GM12878 (cell line): ENCODE measurements around the gene KCTD8. TPM values are rescaled to one million over a fixed set of nuclear protein-coding genes. Genes with fewer than 3 reads are reported as not detected.

Source experiments
- ATAC-seq: fragments of 200-7000 bp; cut with Tn5 transposase; 3 replicates; pipeline ENCODE4 v1.9.1; 2020; ENCODE audit warnings: mild to moderate bottlenecking, moderate library complexity
- BruUV-seq: library from RNA; stranded (reverse); fragments of 400-500 nt; replicated peaks from 2 replicates; lab custom pipeline; 2021; lab: Mats Ljungman, UMichigan
- CTCF ChIA-PET: fragments of 300-600 bp; sonication (Branson Sonifier 250); formaldehyde crosslinking; extraction: SDS; loops from one replicate; lab custom pipeline; 2021; ENCODE audit warnings: inconsistent platforms; lab: Yijun Ruan, JAX
- POLR2A ChIA-PET: fragments of 350-600 bp; formaldehyde crosslinking; extraction: SDS; loops from one replicate; lab custom pipeline; 2021; ENCODE audit warnings: inconsistent platforms; lab: Charles Lee
- RAD21 ChIA-PET: fragments of 300-600 bp; sonication (Branson Sonifier 250); formaldehyde crosslinking; loops from one replicate; lab custom pipeline; 2023; ENCODE audit warnings: antibody characterized with exemption; ENCODE audit not compliant: unreplicated experiment; lab: Charles Lee
- SMC1A ChIA-PET: fragments of 300-600 bp; sonication (Branson Sonifier 250); formaldehyde crosslinking; loops from one replicate; lab custom pipeline; 2023; ENCODE audit not compliant: unreplicated experiment, uncharacterized antibody; lab: Charles Lee
- DNase-seq: peaks from one replicate; pipeline ENCODE4 v3.0.0-alpha.2; 2011; ENCODE audit warnings: low read depth, low spot score
- FAIRE-seq: peaks from 3 replicates; lab custom pipeline; 2011; peaks lifted over from hg19 to GRCh38; lab: Jason Lieb, UNC
- H2AFZ ChIP-seq: 2 replicates; pipeline ENCODE4 v1.6.0; 2011; ENCODE audit warnings: low read depth, low read length, control low read depth; ENCODE audit not compliant: control insufficient read depth
- H3K27ac ChIP-seq: 2 replicates; pipeline ENCODE4 v1.5.1; 2011; ENCODE audit warnings: control low read depth; ENCODE audit not compliant: control insufficient read depth, insufficient read depth
- H3K27me3 ChIP-seq, 2 experiments: replicated peaks in 1 of 2; 2 replicates each; pipeline versions ENCODE4 v1.6.0 to v1.6.1; 2011; ENCODE audit warnings: low read length in 1 of 2; ENCODE audit not compliant: control insufficient read depth in 2 of 2, insufficient read depth in 2 of 2
- H3K36me3 ChIP-seq, 2 experiments: 2 replicates each; pipeline ENCODE4 v1.5.1; 2011; ENCODE audit warnings: low read length in 1 of 2; ENCODE audit not compliant: control insufficient read depth in 2 of 2, insufficient read depth in 2 of 2
- H3K4me1 ChIP-seq: 2 replicates; pipeline ENCODE4 v1.6.1; 2011; ENCODE audit warnings: mild to moderate bottlenecking, low read length, moderate library complexity, mixed read lengths; ENCODE audit not compliant: control insufficient read depth, insufficient read depth
- H3K4me2 ChIP-seq: 2 replicates; pipeline ENCODE4 v1.6.0; 2011; ENCODE audit warnings: control low read depth; ENCODE audit not compliant: control insufficient read depth, insufficient read depth
- H3K4me3 ChIP-seq: fragments of 200-600 bp; sonication (generic); 2 replicates; pipeline ENCODE4 v1.5.1; 2016
- H3K79me2 ChIP-seq: 2 replicates; pipeline ENCODE4 v1.6.0; 2011; ENCODE audit warnings: low read length; ENCODE audit not compliant: control insufficient read depth, insufficient read depth
- H3K9ac ChIP-seq: 2 replicates; pipeline ENCODE4 v1.8.0; 2011; ENCODE audit warnings: low read length, control low read depth, mixed read lengths; ENCODE audit not compliant: control insufficient read depth, insufficient read depth
- H3K9me3 ChIP-seq: replicated peaks from 3 replicates; pipeline ENCODE4 v1.5.1; 2011; ENCODE audit warnings: mild to moderate bottlenecking, low read length; ENCODE audit not compliant: control insufficient read depth, insufficient read depth
- H4K20me1 ChIP-seq: 2 replicates; pipeline ENCODE4 v1.6.0; 2011; ENCODE audit not compliant: control insufficient read depth, insufficient read depth
- EP300 ChIP-seq, 2 experiments: fragments of 150-350 bp in 1 of 2; IDR thresholded peaks; 2 replicates each; pipeline ENCODE4 v1.6.1; 2011 to 2012; ENCODE audit warnings: low read depth in 2 of 2, low read length in 2 of 2, borderline replicate concordance in 1 of 2, improper control_type of control experiment in 1 of 2, inconsistent platforms in 1 of 2; ENCODE audit not compliant: control insufficient read depth in 1 of 2
- NKRF ChIP-seq: fragments of 450-650 bp; conservative IDR thresholded peaks from 2 replicates; pipeline ENCODE4 v1.6.1; 2017; ENCODE audit warnings: mild to moderate bottlenecking, moderate library complexity
- PAX5 ChIP-seq: IDR thresholded peaks from 2 replicates; pipeline ENCODE4 v1.6.1; 2011; ENCODE audit warnings: low read depth, low read length, borderline replicate concordance
- RELB ChIP-seq: fragments of 450-650 bp; IDR thresholded peaks from 2 replicates; pipeline ENCODE4 v1.6.1; 2017; ENCODE audit warnings: low read depth, mild to moderate bottlenecking, moderate library complexity
- ZBTB11 ChIP-seq: fragments of 450-650 bp; formaldehyde crosslinking; IDR thresholded peaks from 2 replicates; pipeline ENCODE4 v1.5.0; 2022; ENCODE audit warnings: mild to moderate bottlenecking, missing genetic modification characterization
- WGBS: methylation state at CpG from one replicate; pipeline ENCODE4 v1.1.6; 2016; ENCODE audit warnings: low lambda C conversion rate; ENCODE audit not compliant: insufficient replicate concordance, insufficient coverage; ENCODE audit errors: missing lambda C conversion rate; 5-methylcytosine and 5-hydroxymethylcytosine counted together
- in situ Hi-C: fragments of 300-500 bp; cut with MboI; formaldehyde crosslinking; loops from 9 replicates; pipeline ENCODE4 v1.14.3; 2018; ENCODE audit warnings: mixed read lengths
- intact Hi-C: fragments of 100-400 bp; cut with micrococcal nuclease; formaldehyde crosslinking; loops from one replicate; pipeline ENCODE4 v1.14.2; 2022; ENCODE audit not compliant: unreplicated experiment
- polyA plus RNA-seq, 11 experiments: library from polyadenylated mRNA; depleted of rRNA in 4 of 11; unstranded in 6 of 11; stranded (reverse) in 5 of 11; fragments of >200 nt; fragmentation: Nextera tagmentation in 4 of 11; fragmentation: Illumina TruSeq in 1 of 11; extraction: Ambion mirVana in 4 of 11; extraction: Trizol in 1 of 11; gene quantifications; 1 replicate in 1 of 11; 2 replicates in 10 of 11; pipeline versions ENCODE4 v1.2.1 to v1.2.3, GENCODE V29; 2011 to 2016; ENCODE audit warnings: inconsistent platforms in 2 of 11, missing spikeins in 2 of 11, low read depth in 1 of 11
- total RNA-seq, 4 experiments: library from RNA; depleted of rRNA in 3 of 4; stranded (reverse); fragments of >200 nt in 3 of 4; fragmentation: Illumina TruSeq in 1 of 4; extraction: Trizol in 1 of 4; gene quantifications; 2 replicates each; pipeline versions ENCODE4 v1.2.1 to v1.2.3, GENCODE V29; 2013 to 2021

The KCTD8 gene
- total and polyA plus RNA-seq, 10 of the 15 experiments (the other 5 are each of a cell fraction or from before 2014, with no cell fraction given): 0.06 TPM; not detected in 9

- no peaks in the 10 kb centered on the region for H4K20me1 ChIP-seq
- ChIA-PET SMC1A (no interaction called here), RAD21 (no interaction called here), CTCF (no interaction called here), POLR2A (no interaction called here)
- 8% methylated on average over 4 of the region's 4 CpGs for WGBS
- H3K4me2 ChIP-seq: no peak overlapping the region
- no peak overlapping the region for H2AFZ ChIP-seq
- no peaks in the 10 kb centered on the region for H3K4me1 ChIP-seq
- no peak for TF ChIP-seq RELB
- no peak for TF ChIP-seq EP300 (IDR thresholded peaks at IDR 0.05; ENCODE audit: borderline replicate concordance in 1 of 2, control insufficient read depth in 1 of 2, low read depth in 2 of 2, low read length in 2 of 2)
- TF ChIP-seq ZBTB11 (CRISPR knock-in tag): no peak
- no peak for TF ChIP-seq NKRF
- no peak for TF ChIP-seq PAX5
- no peak overlapping the region for H3K27ac ChIP-seq
- H3K9me3 ChIP-seq: no peaks in the 10 kb centered on the region
- intact Hi-C loops: no loop called here
- H3K27me3 ChIP-seq: no peaks in the 10 kb centered on the region
- DNase-seq: no peak
- no peak for ATAC-seq
- in situ Hi-C loops: no loop called here
- H3K4me3 ChIP-seq: no peak overlapping the region
- H3K9ac ChIP-seq: no peak overlapping the region
- no TSS peak for BruUV-seq
- no peaks in the 10 kb centered on the region for H3K36me3 ChIP-seq
- no peaks in the 10 kb centered on the region for H3K79me2 ChIP-seq
- FAIRE-seq: no peak
These were observed 287.7 kb downstream of the KCTD8 start for GRCh38 chr4:44160776-44161367.
